OCI-LY7 (cell line): Measurements from ENCODE around the gene LYZL1. TPM values are rescaled to one million over a fixed set of nuclear protein-coding genes. Genes with fewer than 3 reads are reported as not detected.

Experiments used
- BruUV-seq: library from RNA; stranded (reverse); fragments of 400-500 nt; replicated peaks from 2 replicates; lab custom pipeline; 2021; lab: Mats Ljungman, UMichigan
- CTCF ChIA-PET: fragments of 300-600 bp; sonication (Branson Sonifier 250); formaldehyde crosslinking; loops from one replicate; lab custom pipeline; 2022; ENCODE audit warnings: antibody characterized with exemption; ENCODE audit not compliant: unreplicated experiment; lab: Charles Lee
- POLR2A ChIA-PET: fragments of 300-600 bp; sonication (Branson Sonifier 250); formaldehyde crosslinking; loops from one replicate; lab custom pipeline; 2022; ENCODE audit warnings: antibody characterized with exemption; lab: Charles Lee
- DNase-seq: peaks from one replicate; pipeline ENCODE4 v3.0.0-alpha.2; 2015; ENCODE audit warnings: low spot score
- H2AFZ ChIP-seq: fragments of 200-600 bp; sonication (generic), shearing (Covaris generic); 2 replicates; pipeline ENCODE4 v1.6.1; 2014; ENCODE audit warnings: mild to moderate bottlenecking, antibody characterized with exemption, low read length, moderate library complexity
- H3K27ac ChIP-seq: fragments of 200-600 bp; sonication (generic); 2 replicates; pipeline ENCODE4 v1.5.1; 2014; ENCODE audit warnings: mixed run types, low read depth, mild to moderate bottlenecking, moderate library complexity, low read length, inconsistent platforms; ENCODE audit not compliant: poor library complexity, severe bottlenecking
- H3K36me3 ChIP-seq: fragments of 200-600 bp; sonication (generic); 2 replicates; pipeline ENCODE4 v1.6.1; 2014; ENCODE audit warnings: mild to moderate bottlenecking, antibody characterized with exemption, low read length, moderate library complexity, mixed read lengths; ENCODE audit not compliant: insufficient read depth
- H3K4me1 ChIP-seq: fragments of 200-600 bp; sonication (generic); 2 replicates; pipeline ENCODE4 v1.5.1; 2014; ENCODE audit warnings: mild to moderate bottlenecking, low read length; ENCODE audit not compliant: insufficient read depth, poor library complexity, severe bottlenecking
- H3K4me2 ChIP-seq: fragments of 200-600 bp; sonication (generic); 2 replicates; pipeline ENCODE4 v1.6.1; 2014; ENCODE audit warnings: mild to moderate bottlenecking, low read length
- H3K4me3 ChIP-seq: fragments of 200-600 bp; sonication (generic); 2 replicates; pipeline ENCODE4 v1.5.1; 2014; ENCODE audit warnings: mild to moderate bottlenecking, low read depth, low read length; ENCODE audit not compliant: poor library complexity, severe bottlenecking
- H3K79me2 ChIP-seq: fragments of 200-600 bp; sonication (generic); 2 replicates; pipeline ENCODE4 v1.6.1; 2016; ENCODE audit warnings: low read depth, mild to moderate bottlenecking, low read length, moderate library complexity, mixed read lengths; ENCODE audit not compliant: insufficient read depth
- H3K9me2 ChIP-seq: fragments of 200-600 bp; sonication (generic); 2 replicates; pipeline ENCODE4 v1.6.1; 2016; ENCODE audit warnings: mild to moderate bottlenecking, low read length, mixed read lengths; ENCODE audit not compliant: insufficient read depth
- H3K9me3 ChIP-seq: fragments of 200-600 bp; sonication (generic); 2 replicates; pipeline ENCODE4 v1.6.1; 2014; ENCODE audit warnings: mild to moderate bottlenecking, mixed run types, low read length, mixed read lengths
- H4K20me1 ChIP-seq: fragments of 200-600 bp; sonication (generic); 2 replicates; pipeline ENCODE4 v1.6.1; 2014; ENCODE audit warnings: mild to moderate bottlenecking, antibody characterized with exemption, low read length, moderate library complexity, mixed read lengths; ENCODE audit not compliant: insufficient read depth
- CTCF ChIP-seq: fragments of 200-600 bp; sonication (generic); conservative IDR thresholded peaks from 2 replicates; pipeline ENCODE4 v1.5.1; 2014; ENCODE audit warnings: mild to moderate bottlenecking, antibody characterized with exemption, low read length, moderate library complexity, mixed read lengths
- EZH2phosphoT487 ChIP-seq: fragments of 200-600 bp; sonication (generic); IDR thresholded peaks from 2 replicates; pipeline ENCODE4 v1.6.1; 2018; ENCODE audit warnings: low read depth, borderline replicate concordance, mild to moderate bottlenecking, mixed run types, antibody characterized with exemption, low read length, moderate library complexity, mixed read lengths
- intact Hi-C: fragments of 100-400 bp; cut with micrococcal nuclease; formaldehyde crosslinking; loops from one replicate; pipeline ENCODE4 v1.10.0; 2022; ENCODE audit not compliant: unreplicated experiment
- total RNA-seq, 2 experiments: library from RNA; depleted of rRNA in 1 of 2; stranded (reverse); fragments of >200 nt in 1 of 2; shearing (Covaris generic) in 1 of 2; gene quantifications; 2 replicates each; pipeline ENCODE4 v1.2.3, GENCODE V29; 2014 to 2022

The LYZL1 gene
- total RNA-seq, 2 experiments from 2014 or later = not detected

DNA sequence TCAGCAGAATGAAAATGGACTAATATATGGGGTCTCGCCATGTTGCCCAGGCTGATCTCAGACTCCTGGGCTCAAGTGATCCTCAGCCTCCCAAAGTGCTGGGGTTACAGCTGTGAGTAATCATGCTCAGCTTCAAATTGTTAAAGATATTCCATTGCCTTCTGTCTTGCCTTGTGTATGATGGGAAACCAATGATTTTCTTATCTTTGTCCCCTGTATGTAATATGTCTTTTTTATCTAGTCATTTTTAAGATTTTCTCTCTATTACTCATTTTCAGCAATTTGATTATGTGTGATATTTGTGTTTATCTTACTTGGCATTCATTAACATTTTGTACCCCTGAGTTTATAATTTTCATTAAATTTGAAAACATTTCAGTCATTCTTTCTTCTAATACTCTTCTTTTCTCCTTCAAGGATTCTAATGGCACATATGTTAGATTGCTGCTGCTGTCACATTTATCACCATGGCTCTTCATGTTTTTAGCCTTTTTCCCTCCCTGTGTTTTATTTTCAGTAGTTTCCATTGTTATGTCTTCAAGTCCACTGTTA lies 12.6 kb downstream of the LYZL1 start:
- ChIA-PET POLR2A (interaction anchor here (0.7 kb wide), 1 partner anchor 124 kb away, joined by 3 read pairs; no protein-coding TSS in a partner anchor), CTCF (no interaction called here)
- Histone ChIP-seq H2AFZ (no peak overlapping the region), H3K27ac (no peak overlapping the region), H3K9me3 (no peaks in the 10 kb centered on the region), H3K79me2 (no peaks in the 10 kb centered on the region), H4K20me1 (no peaks in the 10 kb centered on the region), H3K4me3 (no peak overlapping the region), H3K36me3 (no peaks in the 10 kb centered on the region), H3K4me1 (no peaks in the 10 kb centered on the region), H3K4me2 (no peak overlapping the region), H3K9me2 (no peaks in the 10 kb centered on the region)
- TF ChIP-seq EZH2phosphoT487 (no peak), CTCF (no peak)
- BruUV-seq = no TSS peak
- intact Hi-C loops = loop anchor here (10.0 kb wide), 1 partner anchor 867 kb away; no protein-coding TSS in a partner anchor
- no peak for DNase-seq

GRCh38 chr10:29302499-29302898 lies 13.6 kb downstream of the LYZL1 start:
- CTCF ChIA-PET = interaction anchor here (0.6 kb wide), 2 partner anchors 37 to 676 kb away, joined by 3 read pairs; no protein-coding TSS in a partner anchor
- no peak for DNase-seq
- no peaks in the 10 kb centered on the region for H3K79me2 ChIP-seq

More at GRCh38 chr10:29302499-29302898, 13.6 kb downstream of the LYZL1 start:
- no peak overlapping the region for H3K4me3 ChIP-seq
- no peaks in the 10 kb centered on the region for H4K20me1 ChIP-seq
- no peaks in the 10 kb centered on the region for H3K36me3 ChIP-seq
- POLR2A ChIA-PET = no interaction called here
- BruUV-seq = no TSS peak
- no peak overlapping the region for H3K27ac ChIP-seq
- H3K4me2 ChIP-seq = no peak overlapping the region
- no peak overlapping the region for H2AFZ ChIP-seq
- no peaks in the 10 kb centered on the region for H3K9me3 ChIP-seq
- no peaks in the 10 kb centered on the region for H3K9me2 ChIP-seq
- intact Hi-C loops = loop anchor here (10.0 kb wide), 1 partner anchor 868 kb away; no protein-coding TSS in a partner anchor
- H3K4me1 ChIP-seq = no peaks in the 10 kb centered on the region
- no peak for TF ChIP-seq EZH2phosphoT487
- no peak for TF ChIP-seq CTCF
